ENCODE measurements around the gene IFI27L1.

DNA sequence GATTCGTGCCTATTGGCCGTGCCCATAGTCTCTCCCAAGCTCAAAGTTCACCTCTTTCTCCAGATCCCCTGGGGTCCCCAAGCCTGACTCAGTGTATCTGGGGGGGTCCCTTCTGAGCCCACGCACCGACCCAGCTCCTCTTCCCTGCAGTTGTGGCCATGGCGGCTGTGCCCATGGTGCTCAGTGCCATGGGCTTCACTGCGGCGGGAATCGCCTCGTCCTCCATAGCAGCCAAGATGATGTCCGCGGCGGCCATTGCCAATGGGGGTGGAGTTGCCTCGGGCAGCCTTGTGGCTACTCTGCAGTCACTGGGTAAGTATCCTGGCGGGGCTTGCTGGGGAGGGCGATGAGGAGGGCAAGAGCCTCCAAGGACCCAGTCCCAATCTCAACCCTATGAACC, 34.5 kb downstream of the IFI27L1 start:
- TF ChIP-seq, protein P1, sequence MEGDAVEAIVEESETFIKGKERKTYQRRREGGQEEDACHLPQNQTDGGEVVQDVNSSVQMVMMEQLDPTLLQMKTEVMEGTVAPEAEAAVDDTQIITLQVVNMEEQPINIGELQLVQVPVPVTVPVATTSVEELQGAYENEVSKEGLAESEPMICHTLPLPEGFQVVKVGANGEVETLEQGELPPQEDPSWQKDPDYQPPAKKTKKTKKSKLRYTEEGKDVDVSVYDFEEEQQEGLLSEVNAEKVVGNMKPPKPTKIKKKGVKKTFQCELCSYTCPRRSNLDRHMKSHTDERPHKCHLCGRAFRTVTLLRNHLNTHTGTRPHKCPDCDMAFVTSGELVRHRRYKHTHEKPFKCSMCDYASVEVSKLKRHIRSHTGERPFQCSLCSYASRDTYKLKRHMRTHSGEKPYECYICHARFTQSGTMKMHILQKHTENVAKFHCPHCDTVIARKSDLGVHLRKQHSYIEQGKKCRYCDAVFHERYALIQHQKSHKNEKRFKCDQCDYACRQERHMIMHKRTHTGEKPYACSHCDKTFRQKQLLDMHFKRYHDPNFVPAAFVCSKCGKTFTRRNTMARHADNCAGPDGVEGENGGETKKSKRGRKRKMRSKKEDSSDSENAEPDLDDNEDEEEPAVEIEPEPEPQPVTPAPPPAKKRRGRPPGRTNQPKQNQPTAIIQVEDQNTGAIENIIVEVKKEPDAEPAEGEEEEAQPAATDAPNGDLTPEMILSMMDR (IDR thresholded peaks at IDR 0.05), result no peak
- TF ChIP-seq POLR2AphosphoS5 (IDR thresholded peaks at IDR 0.05) (no peak), EP300 (IDR thresholded peaks at IDR 0.05) (no peak)

Measured in upper lobe of left lung (tissue), 4 donors.